ENCODE data around the gene ACTL8. TPM values are rescaled to one million over a fixed set of nuclear protein-coding genes. Genes with fewer than 3 reads are reported as not detected.

ACTL8 gene
- total and polyA plus RNA-seq, 2 donors (not counting 1 experiment from before 2014, with no cell fraction given): 0.15 TPM; not detected in 1

GRCh38 chr1:17799642-17800041 lies 44.5 kb downstream of the ACTL8 start:
- Histone ChIP-seq H3K4me1 (ENCODE audit: control insufficient read depth, extremely low read depth, insufficient read depth, low read length) (no peaks in the 10 kb centered on the region), H3K4me3 (replicated peaks in 1 of 4; ENCODE audit: control extremely low read depth in 1 of 4, insufficient read depth in 1 of 4, low read depth in 3 of 4, low read length in 4 of 4) (no peak overlapping the region), H3K9ac (ENCODE audit: insufficient read depth, low read length) (no peak overlapping the region), H3K4me2 (ENCODE audit: extremely low read depth, insufficient read depth, low read length) (no peak overlapping the region), H2AFZ (ENCODE audit: low read length) (no peak overlapping the region), H3K27ac (ENCODE audit: insufficient read depth, low read length) (no peak overlapping the region), H3K9me3 (ENCODE audit: control insufficient read depth, insufficient read depth, low read depth, low read length) (no peaks in the 10 kb centered on the region), H3K79me2 (ENCODE audit: control insufficient read depth, insufficient read depth, low read length) (no peaks in the 10 kb centered on the region), H3K36me3 (ENCODE audit: control insufficient read depth, insufficient read depth, low read length) (no peaks in the 10 kb centered on the region), H3K27me3 (ENCODE audit: control insufficient read depth, insufficient read depth, low read length) (no peaks in the 10 kb centered on the region), H4K20me1 (ENCODE audit: control insufficient read depth, extremely low read depth, insufficient read depth, low read length) (no peaks in the 10 kb centered on the region)
- no peak for DNase-seq (ENCODE audit: low read depth in 2 of 2)
- TF ChIP-seq, protein P1, sequence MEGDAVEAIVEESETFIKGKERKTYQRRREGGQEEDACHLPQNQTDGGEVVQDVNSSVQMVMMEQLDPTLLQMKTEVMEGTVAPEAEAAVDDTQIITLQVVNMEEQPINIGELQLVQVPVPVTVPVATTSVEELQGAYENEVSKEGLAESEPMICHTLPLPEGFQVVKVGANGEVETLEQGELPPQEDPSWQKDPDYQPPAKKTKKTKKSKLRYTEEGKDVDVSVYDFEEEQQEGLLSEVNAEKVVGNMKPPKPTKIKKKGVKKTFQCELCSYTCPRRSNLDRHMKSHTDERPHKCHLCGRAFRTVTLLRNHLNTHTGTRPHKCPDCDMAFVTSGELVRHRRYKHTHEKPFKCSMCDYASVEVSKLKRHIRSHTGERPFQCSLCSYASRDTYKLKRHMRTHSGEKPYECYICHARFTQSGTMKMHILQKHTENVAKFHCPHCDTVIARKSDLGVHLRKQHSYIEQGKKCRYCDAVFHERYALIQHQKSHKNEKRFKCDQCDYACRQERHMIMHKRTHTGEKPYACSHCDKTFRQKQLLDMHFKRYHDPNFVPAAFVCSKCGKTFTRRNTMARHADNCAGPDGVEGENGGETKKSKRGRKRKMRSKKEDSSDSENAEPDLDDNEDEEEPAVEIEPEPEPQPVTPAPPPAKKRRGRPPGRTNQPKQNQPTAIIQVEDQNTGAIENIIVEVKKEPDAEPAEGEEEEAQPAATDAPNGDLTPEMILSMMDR (conservative IDR thresholded peaks at IDR 0.05 in 1 of 2, IDR thresholded peaks at IDR 0.05 in 1 of 2; ENCODE audit: low read depth in 1 of 2, low read length in 2 of 2): no peak
- no peak for TF ChIP-seq EZH2 (IDR thresholded peaks at IDR 0.05; ENCODE audit: low read length, missing control alignments)

GRCh38 chr1:17802164-17802563 lies 47.0 kb downstream of the ACTL8 start:
- DNase-seq (ENCODE audit: low read depth in 2 of 2): peak; percentile 29 to 45
- no peaks in the 10 kb centered on the region for H4K20me1 ChIP-seq (ENCODE audit: control insufficient read depth, extremely low read depth, insufficient read depth, low read length)
- TF ChIP-seq EZH2 (IDR thresholded peaks at IDR 0.05; ENCODE audit: low read length, missing control alignments): no peak
- TF ChIP-seq, protein P1 (conservative IDR thresholded peaks at IDR 0.05 in 1 of 2, IDR thresholded peaks at IDR 0.05 in 1 of 2; ENCODE audit: low read depth in 1 of 2, low read length in 2 of 2): no peak
- no peak overlapping the region for H3K4me3 ChIP-seq (replicated peaks in 1 of 4; ENCODE audit: control extremely low read depth in 1 of 4, insufficient read depth in 1 of 4, low read depth in 3 of 4, low read length in 4 of 4)
- H3K4me1 ChIP-seq (ENCODE audit: control insufficient read depth, extremely low read depth, insufficient read depth, low read length): no peaks in the 10 kb centered on the region
- H3K79me2 ChIP-seq (ENCODE audit: control insufficient read depth, insufficient read depth, low read length): no peaks in the 10 kb centered on the region
- no peaks in the 10 kb centered on the region for H3K27me3 ChIP-seq (ENCODE audit: control insufficient read depth, insufficient read depth, low read length)
- H2AFZ ChIP-seq (ENCODE audit: low read length): peak overlapping the region; percentile 30
- no peaks in the 10 kb centered on the region for H3K9me3 ChIP-seq (ENCODE audit: control insufficient read depth, insufficient read depth, low read depth, low read length)
- H3K27ac ChIP-seq (ENCODE audit: insufficient read depth, low read length): no peak overlapping the region
- no peak overlapping the region for H3K9ac ChIP-seq (ENCODE audit: insufficient read depth, low read length)
- no peaks in the 10 kb centered on the region for H3K36me3 ChIP-seq (ENCODE audit: control insufficient read depth, insufficient read depth, low read length)
- H3K4me2 ChIP-seq (ENCODE audit: extremely low read depth, insufficient read depth, low read length): peak overlapping the region; percentile 13

DNA sequence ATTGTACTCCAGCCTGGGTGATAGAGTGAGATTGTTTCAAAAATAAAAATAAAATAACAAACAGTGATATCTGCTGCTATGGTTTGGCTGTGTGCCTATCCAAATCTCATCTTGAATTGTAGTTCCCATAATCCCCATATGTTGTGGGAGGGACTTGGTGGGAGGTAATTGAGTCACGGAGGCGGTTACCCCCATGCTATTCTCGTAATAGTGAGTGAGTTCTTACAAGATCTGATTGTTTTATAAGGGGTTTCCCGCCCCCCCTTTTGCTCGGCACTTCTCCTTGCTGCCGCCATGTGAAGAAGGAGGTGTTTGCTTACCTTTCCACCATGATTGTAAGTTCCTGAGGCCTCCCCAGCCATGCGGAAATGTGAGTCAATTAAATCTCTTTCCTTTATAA lies 47.8 kb downstream of the ACTL8 start:
- Histone ChIP-seq H3K4me1 (ENCODE audit: control insufficient read depth, extremely low read depth, insufficient read depth, low read length) (no peaks in the 10 kb centered on the region), H3K9ac (ENCODE audit: insufficient read depth, low read length) (no peak overlapping the region), H3K9me3 (ENCODE audit: control insufficient read depth, insufficient read depth, low read depth, low read length) (no peaks in the 10 kb centered on the region), H3K4me3 (replicated peaks in 1 of 4; ENCODE audit: control extremely low read depth in 1 of 4, insufficient read depth in 1 of 4, low read depth in 3 of 4, low read length in 4 of 4) (no peak overlapping the region), H3K27ac (ENCODE audit: insufficient read depth, low read length) (no peak overlapping the region), H4K20me1 (ENCODE audit: control insufficient read depth, extremely low read depth, insufficient read depth, low read length) (no peaks in the 10 kb centered on the region), H3K79me2 (ENCODE audit: control insufficient read depth, insufficient read depth, low read length) (no peaks in the 10 kb centered on the region), H3K27me3 (ENCODE audit: control insufficient read depth, insufficient read depth, low read length) (no peaks in the 10 kb centered on the region), H2AFZ (ENCODE audit: low read length) (no peak overlapping the region), H3K4me2 (ENCODE audit: extremely low read depth, insufficient read depth, low read length) (no peak overlapping the region), H3K36me3 (ENCODE audit: control insufficient read depth, insufficient read depth, low read length) (no peaks in the 10 kb centered on the region)
- no peak for TF ChIP-seq EZH2 (IDR thresholded peaks at IDR 0.05; ENCODE audit: low read length, missing control alignments)
- TF ChIP-seq, protein P1 (conservative IDR thresholded peaks at IDR 0.05 in 1 of 2, IDR thresholded peaks at IDR 0.05 in 1 of 2; ENCODE audit: low read depth in 1 of 2, low read length in 2 of 2): no peak
- DNase-seq (ENCODE audit: low read depth in 2 of 2): no peak
